Neuron (in vitro differentiated cells): ENCODE data around the gene GLT8D2.

ENCODE experiments used
- H2AFZ ChIP-seq: one replicate; pipeline ENCODE4 v1.6.1; 2013; ENCODE audit warnings: low read depth, mild to moderate bottlenecking, inconsistent platforms, low read length, moderate library complexity
- H3K27me3 ChIP-seq: one replicate; pipeline ENCODE4 v1.6.1; 2013; ENCODE audit warnings: low read length; ENCODE audit not compliant: insufficient read depth
- H3K36me3 ChIP-seq: one replicate; pipeline ENCODE4 v1.6.1; 2013; ENCODE audit warnings: low read length; ENCODE audit not compliant: insufficient read depth
- H3K4me1 ChIP-seq: one replicate; pipeline ENCODE4 v1.6.1; 2013; ENCODE audit warnings: low read length; ENCODE audit not compliant: insufficient read depth
- H3K4me3 ChIP-seq: 2 replicates; pipeline ENCODE4 v1.5.1; 2013; ENCODE audit warnings: mild to moderate bottlenecking, low read length, moderate library complexity
- H3K9me3 ChIP-seq: one replicate; pipeline ENCODE4 v1.6.1; 2013; ENCODE audit warnings: low read length

Gene GLT8D2

GRCh38 chr12:103947871-103948555, 102.0 kb downstream of the GLT8D2 start:
- no peaks in the 10 kb centered on the region for H3K9me3 ChIP-seq
- H3K36me3 ChIP-seq, result peaks cover 94% of the 10 kb centered on the region
- no peak overlapping the region for H2AFZ ChIP-seq
- no peaks in the 10 kb centered on the region for H3K4me1 ChIP-seq
- H3K27me3 ChIP-seq, result no peaks in the 10 kb centered on the region
- no peak overlapping the region for H3K4me3 ChIP-seq

- no peaks in the 10 kb centered on the region for H3K27me3 ChIP-seq
- no peak overlapping the region for H2AFZ ChIP-seq
- no peaks in the 10 kb centered on the region for H3K9me3 ChIP-seq
- peaks cover 93% of the 10 kb centered on the region for H3K36me3 ChIP-seq
- no peak overlapping the region for H3K4me3 ChIP-seq
- no peaks in the 10 kb centered on the region for H3K4me1 ChIP-seq
Observed at GRCh38 chr12:103944964-103945363, 105.0 kb downstream of the GLT8D2 start.
